LNCAP (cell line): Measurements from ENCODE around the gene AGPAT4.

Experiments
- CTCF ChIP-seq: fragments of 450-650 bp; IDR thresholded peaks from 2 replicates; pipeline ENCODE4 v1.5.1; 2017; ENCODE audit warnings: mild to moderate bottlenecking

AGPAT4 gene

GRCh38 chr6:161080263-161080970, 193.4 kb downstream of the AGPAT4 start:
- TF ChIP-seq CTCF: no peak
